ENCODE measurements around the gene SLC24A4.
"Not testable (repeated sequence)": the region's sequence is repeated elsewhere in the genome, so short reads cannot be mapped to it uniquely, and the experiment has no call there.

The SLC24A4 gene

GRCh38 chr14:92520102-92521057, 197.4 kb downstream of the SLC24A4 start:
- no peak for DNase-seq (ENCODE audit: low read depth in 2 of 2)

DNA sequence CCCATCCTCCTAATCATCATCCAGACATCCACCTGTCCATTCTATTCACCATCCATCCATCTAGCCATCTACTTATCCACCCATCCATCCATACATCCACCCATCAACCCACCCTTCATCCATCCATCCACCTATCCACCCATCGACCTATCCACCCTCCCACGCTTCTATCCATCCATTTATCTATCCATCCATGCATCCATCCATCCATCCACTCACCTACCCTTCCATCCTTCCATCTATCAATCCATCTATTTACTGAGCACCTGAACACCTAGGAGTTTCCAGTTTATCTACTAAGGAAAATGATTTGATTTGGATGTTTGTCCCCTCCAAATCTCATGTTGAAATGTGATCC, 198.1 kb downstream of the SLC24A4 start:
- no peak for DNase-seq (ENCODE audit: low read depth in 2 of 2)

- DNase-seq (ENCODE audit: low read depth in 2 of 2): no peak
These were observed 200.8 kb downstream of the SLC24A4 start for GRCh38 chr14:92523752-92524151.

GRCh38 chr14:92524602-92525185, 201.7 kb downstream of the SLC24A4 start:
- DNase-seq (ENCODE audit: low read depth in 2 of 2): no peak

DNA sequence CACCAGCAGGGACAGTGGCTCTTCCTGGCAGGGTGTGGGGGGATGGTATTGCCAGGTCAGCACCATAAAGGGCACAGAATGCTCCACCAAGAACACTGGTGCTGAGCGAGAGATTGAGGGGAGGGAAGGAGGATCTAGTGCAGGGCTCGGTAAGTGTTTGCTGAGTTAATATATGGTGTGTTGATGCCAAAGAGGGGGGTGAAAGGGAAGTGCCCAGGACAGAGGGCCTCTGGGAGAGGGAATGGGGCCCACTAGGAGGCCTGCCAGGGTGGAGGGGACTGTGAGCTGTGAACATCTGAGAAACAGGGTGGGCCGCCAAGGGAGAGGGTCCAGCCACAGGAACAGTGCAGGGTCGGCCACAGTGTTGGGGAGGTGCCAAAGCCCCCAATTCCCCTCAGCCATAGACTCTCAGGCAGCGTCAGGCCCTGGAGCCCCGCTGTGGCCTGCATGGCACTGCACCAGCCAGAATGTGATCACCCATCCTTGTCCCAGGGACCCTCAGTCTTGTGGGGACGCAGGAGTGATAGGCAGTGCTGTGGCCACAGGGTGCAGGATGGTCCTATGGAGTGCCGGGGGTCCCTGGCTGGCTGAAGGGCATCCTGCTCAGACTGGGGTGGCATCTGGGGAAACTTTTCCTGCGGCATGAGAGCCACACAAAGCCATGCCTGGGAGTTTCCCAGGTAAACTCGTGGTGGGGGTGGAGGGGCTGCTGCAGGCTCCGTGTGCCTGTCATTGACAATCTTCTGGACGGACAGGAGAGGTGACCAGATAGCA, 202.5 kb downstream of the SLC24A4 start:
- no peak for DNase-seq (ENCODE audit: low read depth in 2 of 2)

DNA sequence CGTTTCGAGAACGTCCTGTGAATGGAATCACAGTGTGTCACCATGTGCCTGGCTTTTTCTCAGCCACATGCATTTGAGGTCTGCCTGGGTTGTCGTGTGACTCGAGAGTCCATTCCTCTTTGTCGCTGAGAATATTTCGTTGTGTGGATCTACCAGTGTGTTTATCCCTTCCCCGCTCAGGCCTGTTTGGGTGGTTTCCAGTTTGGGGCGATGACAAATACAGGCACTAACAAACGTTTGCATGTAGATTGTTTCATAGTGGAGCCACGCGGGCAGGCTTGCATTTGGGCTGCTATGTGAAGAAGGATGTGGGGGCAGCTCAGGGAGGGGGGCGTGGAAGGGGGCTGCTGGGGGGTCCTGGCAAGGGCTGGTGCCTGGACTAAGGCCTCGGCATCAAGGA, 204.8 kb downstream of the SLC24A4 start:
- DNase-seq (ENCODE audit: low read depth in 2 of 2): no peak

DNA sequence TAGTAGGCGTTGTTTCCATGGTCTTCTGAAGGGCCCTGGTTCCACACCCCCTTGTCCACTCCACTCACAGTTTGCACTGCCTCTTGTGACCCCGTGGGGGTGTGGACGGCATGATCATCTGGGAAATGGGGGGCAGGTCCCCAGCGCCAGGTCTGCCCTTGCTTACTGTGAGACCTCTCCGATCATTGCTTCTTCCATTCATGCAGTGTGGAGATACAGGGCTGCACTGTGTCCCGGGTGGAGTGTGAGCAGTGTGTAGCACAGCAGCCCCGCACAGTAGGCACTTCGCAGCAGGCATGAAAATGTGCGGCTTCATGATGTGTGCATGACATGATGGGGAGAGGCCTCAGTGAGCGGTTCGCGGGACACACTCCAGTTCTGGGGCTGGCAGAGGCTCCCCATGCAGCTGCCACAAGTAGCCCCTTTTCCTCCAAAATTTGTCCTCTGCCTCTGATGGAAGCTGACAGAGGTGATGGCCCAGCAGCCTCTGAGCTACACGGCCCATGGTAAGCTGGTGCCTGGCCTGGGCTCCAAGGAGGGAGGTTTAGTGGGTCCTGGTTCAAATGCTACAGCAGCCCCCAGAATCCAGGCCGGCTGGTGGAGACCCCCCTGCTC, 205.6 kb downstream of the SLC24A4 start:
- DNase-seq (ENCODE audit: low read depth in 2 of 2): no peak

- DNase-seq (ENCODE audit: low read depth in 2 of 2): no peak
These were observed 206.9 kb downstream of the SLC24A4 start for GRCh38 chr14:92529903-92530302.

DNA sequence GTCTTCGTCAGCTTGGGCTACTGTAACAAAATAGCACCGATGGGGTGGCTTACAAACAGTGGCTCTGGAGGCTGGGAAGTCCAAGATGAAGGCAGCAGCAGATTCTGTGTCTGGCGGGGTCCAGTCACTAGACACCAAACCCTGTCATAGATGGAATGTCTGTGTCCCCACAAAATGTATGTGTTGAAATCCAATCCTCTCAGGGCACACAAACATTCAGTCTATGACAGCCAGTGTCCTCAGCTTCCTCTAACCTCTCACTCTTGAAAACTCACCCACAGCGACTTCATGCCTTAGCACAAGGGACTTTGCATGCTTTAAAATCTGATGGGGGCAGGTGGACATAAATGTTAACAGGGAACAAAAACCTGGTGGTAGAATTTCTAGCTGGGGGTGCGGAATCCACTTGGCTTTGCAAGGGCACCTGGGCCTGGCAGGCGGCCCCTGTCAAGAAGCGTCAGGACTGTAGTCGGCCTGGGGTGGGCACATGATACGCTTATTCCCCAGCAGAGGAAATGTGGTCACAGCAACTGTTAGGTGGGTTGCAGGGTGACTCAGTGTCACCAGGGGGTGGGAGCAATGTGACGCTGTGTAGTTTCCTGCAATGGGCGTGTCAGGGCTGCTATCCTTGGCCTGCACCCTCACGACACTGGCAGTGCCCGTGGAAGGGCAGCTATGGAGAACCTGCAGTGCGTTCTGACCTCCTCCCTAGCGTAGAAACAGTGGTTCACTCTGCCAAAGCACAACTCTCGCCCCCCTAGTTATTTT, 208.3 kb downstream of the SLC24A4 start:
- peak; percentile 68 to 75 for DNase-seq (ENCODE audit: low read depth in 2 of 2)

DNA sequence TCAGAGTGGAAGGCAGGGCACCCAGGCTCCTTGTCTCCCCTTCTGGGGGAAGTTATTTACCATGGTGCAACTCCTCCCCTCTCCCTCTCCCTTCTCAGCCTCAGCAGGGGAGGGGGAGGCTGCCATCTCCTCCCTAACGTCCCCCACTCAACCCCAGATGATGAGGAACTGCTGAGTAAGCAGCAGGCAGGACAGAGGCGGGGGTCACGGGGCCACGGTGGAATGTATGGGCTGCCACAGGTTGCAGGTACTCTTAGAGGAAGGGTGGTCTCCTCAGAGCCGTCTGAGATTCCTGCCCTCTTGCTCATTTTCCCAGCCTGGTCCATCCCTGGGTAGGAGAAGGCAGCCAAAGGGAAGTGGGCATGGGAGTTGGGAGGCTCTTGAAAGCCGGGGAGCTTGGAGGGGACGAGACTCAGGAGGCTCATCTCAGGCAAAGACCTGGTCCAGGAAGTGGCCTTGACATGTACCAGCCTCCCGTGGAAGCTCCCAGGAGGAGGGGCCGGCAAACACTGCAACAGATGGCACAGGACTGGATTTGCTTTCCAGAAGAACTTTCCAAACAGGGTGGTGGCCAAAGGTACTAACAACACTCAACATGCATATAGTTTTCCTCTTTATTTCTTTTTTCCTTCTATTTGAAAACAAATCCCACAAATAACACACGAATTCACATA, 209.7 kb downstream of the SLC24A4 start:
- no peak for DNase-seq (ENCODE audit: low read depth in 2 of 2)

DNA sequence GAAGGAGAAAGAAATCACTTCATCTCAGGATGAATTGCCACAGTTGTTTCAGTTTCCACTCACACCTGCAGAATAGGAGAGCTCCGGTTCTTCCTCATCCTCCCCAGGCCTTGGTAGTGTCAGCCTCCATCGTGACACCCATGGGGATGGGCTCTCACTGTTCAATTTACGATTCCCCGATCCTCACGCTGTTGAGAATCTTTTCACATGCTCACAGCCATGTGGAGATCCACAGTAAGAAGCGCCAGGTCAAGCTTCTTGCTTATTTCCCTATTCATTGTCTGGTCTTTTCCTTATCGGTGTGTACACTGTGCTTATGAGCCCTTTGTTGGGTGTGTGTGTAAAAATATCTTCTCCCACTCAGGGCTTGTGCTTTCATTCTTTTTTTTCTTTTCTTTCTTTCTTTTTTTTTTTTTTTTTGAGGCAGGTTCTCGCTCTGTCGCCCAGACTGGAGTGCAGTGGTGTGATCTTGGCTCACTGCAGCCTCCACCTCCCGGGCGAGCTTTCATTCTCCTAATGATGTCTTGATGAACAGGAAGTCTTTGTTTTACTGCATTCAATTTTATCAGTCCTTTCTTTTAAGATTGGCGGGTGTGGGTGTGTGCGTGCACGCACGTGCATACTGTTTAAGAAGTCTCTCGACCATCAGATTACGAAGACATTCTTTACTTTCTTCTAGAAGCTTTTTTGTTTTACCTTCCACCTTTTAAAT, 212.1 kb downstream of the SLC24A4 start:
- DNase-seq (ENCODE audit: low read depth in 2 of 2): no peak

GRCh38 chr14:92536231-92536630, 213.3 kb downstream of the SLC24A4 start:
- not testable (repeated sequence) for DNase-seq (ENCODE audit: low read depth in 2 of 2)

GRCh38 chr14:92538412-92538985, 215.5 kb downstream of the SLC24A4 start:
- DNase-seq (ENCODE audit: low read depth in 2 of 2): no peak

DNA sequence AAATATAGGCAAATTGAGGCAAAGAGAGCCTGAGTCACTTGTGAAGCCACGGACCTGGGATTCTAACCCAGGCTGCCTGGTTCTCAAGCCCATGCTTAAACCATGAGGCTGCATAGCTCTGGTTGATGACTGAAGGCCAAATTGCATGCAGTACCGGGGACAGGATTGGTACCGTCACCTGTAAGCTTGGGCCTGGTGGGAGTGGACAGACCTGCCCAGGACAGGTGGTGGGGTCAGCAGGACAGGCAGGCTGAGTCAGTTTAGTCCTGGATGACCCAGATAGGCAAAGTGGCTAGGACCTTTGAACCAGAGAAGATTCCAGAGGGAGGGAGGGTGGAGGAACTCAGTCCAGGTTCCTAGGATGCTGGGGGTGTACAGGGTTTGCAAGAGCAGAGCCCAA, 216.5 kb downstream of the SLC24A4 start:
- no peak for DNase-seq (ENCODE audit: low read depth in 2 of 2)

DNA sequence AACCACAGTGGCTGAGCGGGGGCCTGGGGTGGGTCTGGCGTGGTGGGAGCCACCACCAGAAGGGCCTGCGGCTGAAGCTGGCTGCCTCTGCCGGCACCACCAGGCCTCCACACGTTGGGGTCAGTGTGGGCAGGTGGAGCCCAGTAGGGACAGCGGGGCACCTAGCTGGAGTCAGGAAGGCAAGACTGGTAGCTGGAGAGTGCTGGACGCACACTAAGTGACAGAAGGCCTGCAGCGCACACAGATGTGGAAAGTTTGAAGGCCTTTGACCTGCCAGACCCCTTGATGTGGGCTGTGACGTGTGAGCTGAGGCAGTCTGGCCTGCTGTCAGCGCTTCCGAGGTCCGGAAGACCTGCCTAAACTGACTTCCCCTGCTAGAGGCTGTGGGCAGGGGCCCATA, 216.9 kb downstream of the SLC24A4 start:
- no peak for DNase-seq (ENCODE audit: low read depth in 2 of 2)

DNA sequence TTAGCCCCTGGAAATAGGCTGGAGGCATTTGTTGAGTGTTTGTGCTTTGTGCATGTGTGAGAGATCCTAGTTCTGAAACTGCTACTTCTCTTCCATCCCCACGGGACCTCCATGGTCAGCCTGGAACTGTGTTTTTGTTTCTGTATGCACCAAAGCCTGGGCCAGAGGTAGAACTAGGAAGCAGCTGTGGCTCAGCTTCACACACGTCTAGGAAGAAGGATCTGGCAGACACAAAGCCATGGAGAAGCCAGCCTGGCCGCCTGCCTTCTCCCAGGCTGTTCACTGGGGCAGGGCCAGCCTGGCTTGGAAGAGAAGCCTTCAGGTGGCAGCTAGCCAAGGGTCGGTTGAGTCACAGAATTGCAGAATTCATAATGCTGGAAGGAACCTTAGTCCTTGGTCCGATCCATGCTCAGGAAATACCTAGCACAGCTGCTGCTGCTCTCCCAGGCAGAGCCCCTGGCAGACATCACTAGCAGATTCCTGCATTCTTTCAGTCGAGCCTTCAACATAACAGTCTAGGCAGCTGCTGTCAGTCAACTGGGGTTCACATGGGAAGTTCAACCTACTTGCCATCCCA, 217.6 kb downstream of the SLC24A4 start:
- no peak for DNase-seq (ENCODE audit: low read depth in 2 of 2)

GRCh38 chr14:92542766-92543554, 220.0 kb downstream of the SLC24A4 start:
- DNase-seq (ENCODE audit: low read depth in 2 of 2): no peak

DNA sequence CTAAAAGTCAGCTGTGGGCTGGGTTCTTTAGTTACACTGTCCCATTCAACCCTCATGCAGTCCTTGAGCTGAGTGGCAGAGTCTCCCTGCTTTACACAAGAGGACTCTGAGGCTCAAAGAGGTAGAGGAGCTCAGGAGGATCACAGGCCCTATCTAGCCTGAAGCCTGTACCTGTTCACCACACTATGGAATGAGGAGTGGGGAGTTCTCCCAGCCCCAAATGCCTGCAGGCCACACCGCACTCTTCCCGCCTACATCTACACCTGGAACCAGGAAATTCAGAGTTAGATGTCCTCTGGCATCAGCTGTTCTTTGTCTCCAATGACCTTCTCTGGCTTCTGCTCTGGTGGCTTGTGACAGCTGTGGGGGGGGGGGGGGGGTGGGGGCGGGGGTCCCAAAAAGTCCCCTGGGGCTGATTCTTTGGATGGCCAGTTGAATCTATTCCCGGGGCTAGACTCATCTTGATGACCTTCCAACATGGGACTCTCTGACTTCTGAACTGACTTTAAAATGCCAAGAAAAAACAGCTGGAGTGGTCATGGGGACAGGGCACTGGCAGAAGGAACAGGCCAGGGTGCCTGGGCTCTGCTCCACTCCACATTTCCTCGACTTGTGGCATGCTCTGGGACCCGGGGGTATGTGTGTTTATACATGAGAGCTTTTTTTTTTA, 221.2 kb downstream of the SLC24A4 start:
- DNase-seq (ENCODE audit: low read depth in 2 of 2): no peak

Measured in stimulated activated CD8-positive, alpha-beta memory T cell treated with anti-CD3 and anti-CD28 coated beads, Interleukin-7, amount 100 ng/mL, for 1 hour (primary cell).